Osteoblast (primary cell): Measurements from ENCODE around the gene ALDH7A1. TPM values are rescaled to one million over a fixed set of nuclear protein-coding genes. Genes with fewer than 3 reads are reported as not detected.
A peak's percentile ranks its signal among the peaks of the same experiment; 100 is the strongest.
"Not testable (repeated sequence)": the region's sequence is repeated elsewhere in the genome, so short reads cannot be mapped to it uniquely, and the experiment has no call there.

Experiments used
- DNase-seq: peaks from one replicate; pipeline ENCODE4 v3.0.0; 2011; ENCODE audit warnings: low spot score, mixed read lengths; ENCODE audit not compliant: insufficient read length; ENCODE audit errors: missing footprints
- H2AFZ ChIP-seq: 2 replicates; pipeline ENCODE4 v1.6.0; 2011; ENCODE audit warnings: mild to moderate bottlenecking, low read length
- H3K27ac ChIP-seq: 2 replicates; pipeline ENCODE4 v1.5.1; 2011; ENCODE audit warnings: mild to moderate bottlenecking, low read depth, low read length, moderate library complexity
- H3K27me3 ChIP-seq: 2 replicates; pipeline ENCODE4 v1.6.0; 2012; ENCODE audit warnings: mild to moderate bottlenecking, control low read depth, inconsistent platforms, low read length, moderate library complexity; ENCODE audit not compliant: insufficient read depth
- H3K36me3 ChIP-seq: 2 replicates; pipeline ENCODE4 v1.5.1; 2011; ENCODE audit warnings: mild to moderate bottlenecking, low read length, control low read depth, moderate library complexity; ENCODE audit not compliant: insufficient read depth
- H3K4me1 ChIP-seq: 2 replicates; pipeline ENCODE4 v1.5.1; 2011; ENCODE audit warnings: mild to moderate bottlenecking, low read length, control low read depth, moderate library complexity; ENCODE audit not compliant: insufficient read depth
- H3K4me2 ChIP-seq: 2 replicates; pipeline ENCODE4 v1.6.0; 2011; ENCODE audit warnings: mild to moderate bottlenecking, low read length; ENCODE audit not compliant: insufficient read depth
- H3K4me3 ChIP-seq: fragments of 200-600 bp; sonication (generic); 3 replicates; pipeline ENCODE4 v1.5.1; 2012; ENCODE audit warnings: mild to moderate bottlenecking, low read length, inconsistent platforms; ENCODE audit not compliant: insufficient read depth
- H3K79me2 ChIP-seq: 2 replicates; pipeline ENCODE4 v1.6.0; 2012; ENCODE audit warnings: mild to moderate bottlenecking, low read length, control low read depth, inconsistent platforms; ENCODE audit not compliant: insufficient read depth
- H3K9me3 ChIP-seq: 2 replicates; pipeline ENCODE4 v1.5.1; 2011; ENCODE audit warnings: low read depth, low read length, control low read depth
- H4K20me1 ChIP-seq: 2 replicates; pipeline ENCODE4 v1.6.0; 2012; ENCODE audit warnings: mild to moderate bottlenecking, low read length, control low read depth; ENCODE audit not compliant: insufficient read depth
- total RNA-seq: library from RNA; depleted of rRNA; stranded (reverse); fragments of >200 nt; gene quantifications from 2 replicates; pipeline ENCODE4 v1.2.3, GENCODE V29; 2012
- TF ChIP-seq, protein P1 (sequence below): IDR thresholded peaks from 2 replicates; pipeline ENCODE4 v1.5.1; 2011; ENCODE audit warnings: mild to moderate bottlenecking, low read depth, low read length, moderate library complexity; ENCODE audit errors: extremely low read depth

The ALDH7A1 gene
- total RNA-seq, 1 donor, result 39.1 TPM

DNA sequence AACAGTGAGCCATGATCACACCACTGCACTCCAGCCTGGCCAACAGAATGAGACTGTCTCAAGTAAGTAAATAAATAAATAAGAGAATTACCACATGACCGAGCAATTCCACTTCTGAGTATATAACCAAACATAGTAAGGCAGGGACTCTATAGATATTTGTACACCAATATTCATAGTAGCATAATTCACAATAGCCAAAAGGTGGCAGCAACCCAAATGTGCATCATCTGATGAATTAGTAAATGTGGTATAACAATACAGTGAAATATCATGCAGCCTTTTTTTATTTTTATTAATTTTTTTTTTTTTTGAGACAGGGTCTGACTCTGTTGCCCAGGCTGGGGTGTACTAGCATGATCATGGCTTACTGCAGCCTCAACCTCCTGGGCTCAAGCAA lies 33.1 kb downstream of the ALDH7A1 start:
- H3K4me3 ChIP-seq, result no peak overlapping the region
- no peaks in the 10 kb centered on the region for H3K79me2 ChIP-seq
- no peaks in the 10 kb centered on the region for H4K20me1 ChIP-seq
- H3K27me3 ChIP-seq, result no peaks in the 10 kb centered on the region
- H2AFZ ChIP-seq, result no peak overlapping the region
- no peaks in the 10 kb centered on the region for H3K9me3 ChIP-seq
- peaks cover 9% of the 10 kb centered on the region for H3K36me3 ChIP-seq
- no peak for DNase-seq
- no peaks in the 10 kb centered on the region for H3K4me1 ChIP-seq
- TF ChIP-seq, protein P1, sequence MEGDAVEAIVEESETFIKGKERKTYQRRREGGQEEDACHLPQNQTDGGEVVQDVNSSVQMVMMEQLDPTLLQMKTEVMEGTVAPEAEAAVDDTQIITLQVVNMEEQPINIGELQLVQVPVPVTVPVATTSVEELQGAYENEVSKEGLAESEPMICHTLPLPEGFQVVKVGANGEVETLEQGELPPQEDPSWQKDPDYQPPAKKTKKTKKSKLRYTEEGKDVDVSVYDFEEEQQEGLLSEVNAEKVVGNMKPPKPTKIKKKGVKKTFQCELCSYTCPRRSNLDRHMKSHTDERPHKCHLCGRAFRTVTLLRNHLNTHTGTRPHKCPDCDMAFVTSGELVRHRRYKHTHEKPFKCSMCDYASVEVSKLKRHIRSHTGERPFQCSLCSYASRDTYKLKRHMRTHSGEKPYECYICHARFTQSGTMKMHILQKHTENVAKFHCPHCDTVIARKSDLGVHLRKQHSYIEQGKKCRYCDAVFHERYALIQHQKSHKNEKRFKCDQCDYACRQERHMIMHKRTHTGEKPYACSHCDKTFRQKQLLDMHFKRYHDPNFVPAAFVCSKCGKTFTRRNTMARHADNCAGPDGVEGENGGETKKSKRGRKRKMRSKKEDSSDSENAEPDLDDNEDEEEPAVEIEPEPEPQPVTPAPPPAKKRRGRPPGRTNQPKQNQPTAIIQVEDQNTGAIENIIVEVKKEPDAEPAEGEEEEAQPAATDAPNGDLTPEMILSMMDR, result no peak
- H3K27ac ChIP-seq, result no peak overlapping the region
- no peak overlapping the region for H3K4me2 ChIP-seq

DNA sequence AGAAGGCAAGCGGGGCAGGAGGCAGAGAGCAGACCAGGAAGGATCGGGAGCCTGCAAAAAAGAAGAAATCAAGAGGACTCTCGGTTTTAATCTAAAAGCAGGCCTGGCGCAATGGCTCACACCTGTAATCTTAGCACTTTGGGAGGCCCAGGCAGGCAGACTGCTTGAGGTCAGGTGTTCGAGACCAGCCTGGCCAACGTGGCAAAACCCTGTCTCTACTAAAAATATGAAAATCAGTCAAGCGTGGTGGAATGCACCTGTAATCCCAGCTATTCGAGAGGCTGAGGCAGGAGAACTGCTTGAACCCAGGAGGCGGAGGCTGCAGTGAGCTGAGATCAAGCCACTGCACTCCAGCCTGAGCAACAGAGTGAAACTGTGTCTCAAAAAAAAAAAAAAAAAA lies 39.9 kb downstream of the ALDH7A1 start:
- H3K27me3 ChIP-seq, H3K4me2 ChIP-seq, H4K20me1 ChIP-seq, DNase-seq, H3K79me2 ChIP-seq, H3K4me1 ChIP-seq, H3K27ac ChIP-seq, H2AFZ ChIP-seq, H3K9me3 ChIP-seq, H3K4me3 ChIP-seq: not testable (repeated sequence)
- peaks cover 52% of the 10 kb centered on the region for H3K36me3 ChIP-seq

DNA sequence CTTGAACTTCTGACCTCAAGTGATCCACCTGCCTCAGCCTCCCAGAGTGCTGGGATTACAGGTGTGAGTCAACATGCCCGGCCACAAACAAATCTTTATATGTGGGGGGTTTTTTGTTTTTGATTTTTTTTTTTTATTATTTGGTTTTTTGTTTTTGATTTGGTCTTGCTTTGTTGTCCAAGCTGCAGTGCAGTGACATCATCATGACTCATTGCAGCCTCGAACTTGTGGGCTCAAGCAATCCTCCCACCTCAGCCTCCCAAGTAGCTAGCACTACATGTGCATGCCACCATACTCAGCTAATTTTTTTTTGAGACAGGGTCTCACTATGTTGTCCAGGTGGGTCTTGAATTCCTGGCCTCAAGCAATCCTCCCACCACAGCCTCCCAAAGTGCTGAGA lies 42.4 kb downstream of the ALDH7A1 start:
- no peak overlapping the region for H3K27ac ChIP-seq
- H3K27me3 ChIP-seq, result no peaks in the 10 kb centered on the region
- H3K4me1 ChIP-seq, result no peaks in the 10 kb centered on the region
- no peaks in the 10 kb centered on the region for H4K20me1 ChIP-seq
- H2AFZ ChIP-seq, result no peak overlapping the region
- TF ChIP-seq, protein P1, result no peak
- H3K79me2 ChIP-seq, result no peaks in the 10 kb centered on the region
- no peaks in the 10 kb centered on the region for H3K9me3 ChIP-seq
- DNase-seq, result no peak
- H3K36me3 ChIP-seq, result peaks cover 61% of the 10 kb centered on the region
- H3K4me3 ChIP-seq, result no peak overlapping the region
- H3K4me2 ChIP-seq, result no peak overlapping the region

DNA sequence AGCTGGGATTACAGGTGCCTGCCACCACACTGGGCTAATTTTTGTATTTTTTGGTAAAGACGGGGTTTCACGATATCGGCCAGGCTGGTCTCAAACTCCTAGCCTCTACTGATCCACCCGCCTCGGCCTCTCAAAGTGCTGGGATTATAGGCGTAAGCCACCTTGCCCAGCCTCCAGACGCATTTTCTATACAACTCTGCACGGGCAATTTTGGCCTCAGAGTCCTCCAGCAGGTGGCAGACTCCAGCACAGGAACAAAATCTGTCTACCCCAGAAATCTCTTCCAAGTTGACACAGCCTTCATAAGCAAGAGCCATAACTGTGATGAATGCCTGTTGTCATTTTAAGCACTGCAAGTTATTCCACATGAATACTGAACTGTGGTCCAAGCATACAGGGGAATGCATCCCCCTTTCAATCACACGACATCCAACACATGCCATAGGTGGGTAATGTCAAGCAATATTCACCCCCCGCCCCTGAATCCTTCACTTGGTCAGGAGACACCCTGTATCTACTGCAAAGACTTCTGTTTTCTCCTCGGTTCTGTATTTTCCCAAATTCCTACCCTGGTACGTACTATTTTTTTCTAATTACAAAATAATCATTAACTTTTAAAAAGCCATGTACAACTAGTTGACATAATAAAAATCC lies 50.8 kb downstream of the ALDH7A1 start:
- no peaks in the 10 kb centered on the region for H4K20me1 ChIP-seq
- H3K4me2 ChIP-seq, result no peak overlapping the region
- no peak overlapping the region for H3K4me3 ChIP-seq
- no peak overlapping the region for H3K27ac ChIP-seq
- TF ChIP-seq, protein P1, result peak; percentile 63
- DNase-seq, result peak; percentile 14
- H3K27me3 ChIP-seq, result no peaks in the 10 kb centered on the region
- no peaks in the 10 kb centered on the region for H3K9me3 ChIP-seq
- H2AFZ ChIP-seq, result no peak overlapping the region
- no peaks in the 10 kb centered on the region for H3K79me2 ChIP-seq
- H3K36me3 ChIP-seq, result peaks cover 17% of the 10 kb centered on the region
- peaks cover 3% of the 10 kb centered on the region for H3K4me1 ChIP-seq
